Astrocyte (in vitro differentiated cells and primary cell): ENCODE measurements around the gene SLC39A3. TPM values are rescaled to one million over a fixed set of nuclear protein-coding genes. Genes with fewer than 3 reads are reported as not detected.

Experiments used
- DNase-seq: peaks from one replicate; pipeline ENCODE4 v3.0.0-alpha.2; 2010; ENCODE audit warnings: low read depth
- FAIRE-seq: peaks from 2 replicates; lab custom pipeline; 2011; peaks lifted over from hg19 to GRCh38; lab: Jason Lieb, UNC
- H2AFZ ChIP-seq: 2 replicates; pipeline ENCODE4 v1.6.0; 2012; ENCODE audit warnings: low read depth, low read length, inconsistent platforms
- H3K27ac ChIP-seq: 2 replicates; pipeline ENCODE4 v1.5.1; 2011; ENCODE audit warnings: low read depth, low read length, inconsistent platforms
- H3K27me3 ChIP-seq: 2 replicates; pipeline ENCODE4 v1.6.0; 2011; ENCODE audit warnings: low read length, inconsistent platforms; ENCODE audit not compliant: insufficient read depth
- H3K36me3 ChIP-seq: 2 replicates; pipeline ENCODE4 v1.5.1; 2011; ENCODE audit warnings: low read length, inconsistent platforms; ENCODE audit not compliant: insufficient read depth
- H3K4me1 ChIP-seq: 2 replicates; pipeline ENCODE4 v1.5.1; 2011; ENCODE audit warnings: low read length, inconsistent platforms; ENCODE audit not compliant: insufficient read depth
- H3K4me2 ChIP-seq: 2 replicates; pipeline ENCODE4 v1.6.0; 2012; ENCODE audit warnings: low read length, inconsistent platforms
- H3K4me3 ChIP-seq: 2 replicates; pipeline ENCODE4 v1.5.1; 2011; ENCODE audit warnings: low read depth, mild to moderate bottlenecking, low read length, inconsistent platforms; ENCODE audit not compliant: insufficient read depth
- H3K79me2 ChIP-seq: 2 replicates; pipeline ENCODE4 v1.6.0; 2012; ENCODE audit warnings: mild to moderate bottlenecking, low read length, inconsistent platforms; ENCODE audit not compliant: insufficient read depth
- H3K9ac ChIP-seq: 2 replicates; pipeline ENCODE4 v1.6.0; 2012; ENCODE audit warnings: mild to moderate bottlenecking, low read length, inconsistent platforms
- H3K9me3 ChIP-seq: 2 replicates; pipeline ENCODE4 v1.5.1; 2012; ENCODE audit warnings: low read depth, mild to moderate bottlenecking, low read length, inconsistent platforms; ENCODE audit not compliant: insufficient read depth
- H4K20me1 ChIP-seq: 2 replicates; pipeline ENCODE4 v1.6.0; 2012; ENCODE audit warnings: low read length, inconsistent platforms; ENCODE audit not compliant: insufficient read depth
- H3K27ac Mint-ChIP-seq: one replicate; pipeline ENCODE4 v1.8.0; 2021; ENCODE audit warnings: mild to moderate bottlenecking, mixed read lengths; ENCODE audit not compliant: unreplicated experiment
- H3K27me3 Mint-ChIP-seq: one replicate; pipeline ENCODE4 v1.8.0; 2021; ENCODE audit warnings: low read depth, mixed read lengths; ENCODE audit not compliant: unreplicated experiment
- H3K36me3 Mint-ChIP-seq: one replicate; pipeline ENCODE4 v1.8.0; 2021; ENCODE audit warnings: low read depth, mixed read lengths; ENCODE audit not compliant: unreplicated experiment
- H3K4me1 Mint-ChIP-seq: one replicate; pipeline ENCODE4 v1.8.0; 2021; ENCODE audit warnings: low read depth, mixed read lengths; ENCODE audit not compliant: unreplicated experiment
- H3K4me3 Mint-ChIP-seq: one replicate; pipeline ENCODE4 v1.8.0; 2021; ENCODE audit warnings: mild to moderate bottlenecking, moderate library complexity, mixed read lengths; ENCODE audit not compliant: unreplicated experiment
- H3K9me3 Mint-ChIP-seq: one replicate; pipeline ENCODE4 v1.8.0; 2021; ENCODE audit warnings: mild to moderate bottlenecking, mixed read lengths; ENCODE audit not compliant: unreplicated experiment
- CTCF ChIP-seq: IDR thresholded peaks from 2 replicates; pipeline ENCODE4 v1.5.1; 2011; ENCODE audit warnings: low read depth, mild to moderate bottlenecking, inconsistent platforms, low read length, moderate library complexity; ENCODE audit not compliant: insufficient read depth
- EZH2 ChIP-seq: IDR thresholded peaks from 2 replicates; pipeline ENCODE4 v1.6.1; 2012; ENCODE audit warnings: mild to moderate bottlenecking, low read length, inconsistent platforms; ENCODE audit not compliant: insufficient read depth
- total RNA-seq: library from RNA; stranded (reverse); gene quantifications from 2 replicates; pipeline ENCODE4 v1.2.1, GENCODE V29; 2021

SLC39A3 gene
- total RNA-seq, 1 donor from 2014 or later = 30.0 TPM

GRCh38 chr19:2755811-2756210 lies 16.0 kb upstream of the SLC39A3 start:
- Histone ChIP-seq H3K9me3 (no peaks in the 10 kb centered on the region), H3K27ac (no peak overlapping the region), H3K9ac (no peak overlapping the region), H3K36me3 (peaks cover 6% of the 10 kb centered on the region), H3K27me3 (no peaks in the 10 kb centered on the region), H2AFZ (no peak overlapping the region), H3K4me2 (no peak overlapping the region), H3K79me2 (no peaks in the 10 kb centered on the region), H3K4me1 (no peaks in the 10 kb centered on the region), H4K20me1 (peaks cover 10% of the 10 kb centered on the region), H3K4me3 (no peak overlapping the region)
- no peaks in the 10 kb centered on the region for H3K4me1 Mint-ChIP-seq
- FAIRE-seq (no peak), DNase-seq (no peak)
- H3K9me3 Mint-ChIP-seq = no peaks in the 10 kb centered on the region
- H3K4me3 Mint-ChIP-seq = no peak overlapping the region
- no peak for TF ChIP-seq CTCF
- TF ChIP-seq EZH2 = no peak
- H3K27ac Mint-ChIP-seq = no peak overlapping the region
- H3K36me3 Mint-ChIP-seq = peaks cover 7% of the 10 kb centered on the region
- H3K27me3 Mint-ChIP-seq = no peaks in the 10 kb centered on the region

GRCh38 chr19:2755448-2755705 lies 15.6 kb upstream of the SLC39A3 start:
- no peak overlapping the region for H3K4me2 ChIP-seq
- FAIRE-seq = no peak
- no peak overlapping the region for H3K27ac Mint-ChIP-seq

More at GRCh38 chr19:2755448-2755705, 15.6 kb upstream of the SLC39A3 start:
- Histone ChIP-seq H3K4me1 (no peaks in the 10 kb centered on the region), H3K27ac (no peak overlapping the region), H2AFZ (no peak overlapping the region), H3K79me2 (no peaks in the 10 kb centered on the region), H3K9ac (no peak overlapping the region), H4K20me1 (peaks cover 10% of the 10 kb centered on the region), H3K9me3 (no peaks in the 10 kb centered on the region), H3K4me3 (no peak overlapping the region), H3K36me3 (peaks cover 6% of the 10 kb centered on the region), H3K27me3 (no peaks in the 10 kb centered on the region)
- DNase-seq = no peak
- no peaks in the 10 kb centered on the region for H3K9me3 Mint-ChIP-seq
- no peaks in the 10 kb centered on the region for H3K4me1 Mint-ChIP-seq
- peaks cover 7% of the 10 kb centered on the region for H3K36me3 Mint-ChIP-seq
- H3K27me3 Mint-ChIP-seq = no peaks in the 10 kb centered on the region
- TF ChIP-seq CTCF (no peak), EZH2 (no peak)
- no peak overlapping the region for H3K4me3 Mint-ChIP-seq
